ENCODE measurements around the gene CEP170. TPM values are rescaled to one million over a fixed set of nuclear protein-coding genes. Genes with fewer than 3 reads are reported as not detected.
"Not testable (repeated sequence)": the region's sequence is repeated elsewhere in the genome, so short reads cannot be mapped to it uniquely, and the experiment has no call there.

CEP170 gene
- polyA plus RNA-seq, 2 of the 4 experiments (the other 2 are of a cell fraction): 31.0 to 69.6 TPM

GRCh38 chr1:243213045-243213787 is 41.9 kb downstream of the CEP170 start:
- Histone ChIP-seq H3K4me2 (peak overlapping the region; percentile 50), H3K4me3 (no peak overlapping the region), H3K4me1 (peaks cover 14% of the 10 kb centered on the region), H3K9me3 (no peaks in the 10 kb centered on the region), H3K27ac (peak overlapping the region; percentile 62 to 82)
- FAIRE-seq (no peak), ATAC-seq (peak; percentile 22 to 87; a peak in 3 of 6 replicates), DNase-seq (ENCODE audit: low read depth in 1 of 2, low spot score in 1 of 2) (peak in 1 of 2 experiments; percentile 10)
- 78% methylated on average over 4 of the region's 4 CpGs for WGBS (ENCODE audit: missing lambda C conversion rate)
- POLR2A ChIA-PET: interaction anchor here (0.7 to 2.0 kb wide), 2 partner anchors 42 to 43 kb away, joined by 4 to 5 read pairs; partner anchors contain the start of genes CEP170 and SDCCAG8
- TF ChIP-seq EP300 (IDR thresholded peaks at IDR 0.05) (no peak), CHD2 (IDR thresholded peaks at IDR 0.05; ENCODE audit: low read length, partially characterized antibody) (no peak), NR3C1 (IDR thresholded peaks at IDR 0.05) (no peak), CEBPB (IDR thresholded peaks at IDR 0.05) (peak; percentile 76 to 84)
- CTCF ChIA-PET: interaction anchor here (0.6 to 1.0 kb wide), 2 partner anchors 37 to 942 kb away, joined by 3 read pairs; no protein-coding TSS in a partner anchor

- H3K4me2 ChIP-seq; H3K4me3 ChIP-seq; H3K9me3 ChIP-seq; FAIRE-seq; CTCF ChIA-PET; DNase-seq (ENCODE audit: low read depth in 1 of 2, low spot score in 1 of 2); ATAC-seq: not testable (repeated sequence)
- Histone ChIP-seq H3K27ac (peak overlapping the region in 1 of 2 experiments; percentile 63; a peak in 1 of 6 replicates), H3K4me1 (peaks cover 14% of the 10 kb centered on the region)
- POLR2A ChIA-PET: interaction anchor here (2.0 kb wide), 1 partner anchor 44 kb away, joined by 5 read pairs; the partner anchor contains the start of genes CEP170 and SDCCAG8
- 86% methylated on average over 3 of the region's 3 CpGs for WGBS (ENCODE audit: missing lambda C conversion rate)
These were observed 43.1 kb downstream of the CEP170 start for GRCh38 chr1:243211984-243212383.

DNA sequence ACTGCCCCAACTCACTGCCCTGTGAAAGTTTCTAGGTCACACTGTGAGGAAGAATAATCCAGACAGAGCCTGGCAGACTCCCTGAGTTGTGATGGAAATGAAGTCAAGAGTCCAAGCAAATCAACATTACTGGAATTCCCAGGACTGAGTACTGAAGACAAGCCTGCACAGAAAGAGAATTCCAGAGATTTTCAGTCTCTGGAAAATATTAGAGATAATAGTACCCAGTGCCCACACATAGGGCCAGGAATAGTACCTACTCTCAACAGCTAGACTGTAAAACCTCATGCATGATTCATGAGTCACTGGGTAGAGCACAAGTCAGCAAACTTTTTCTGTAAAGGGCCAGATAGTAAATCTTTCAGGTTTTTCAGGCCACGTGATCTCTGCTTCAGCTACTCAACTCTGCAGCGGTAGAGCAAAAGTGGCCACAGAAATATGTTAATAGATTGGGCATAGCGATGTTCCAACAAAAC is 50.0 kb downstream of the CEP170 start:
- ATAC-seq (peak; percentile 66 to 95), DNase-seq (ENCODE audit: low read depth in 1 of 2, low spot score in 1 of 2) (peak in 1 of 2 experiments; percentile 2)
- Histone ChIP-seq H3K4me2 (peak overlapping the region; percentile 46), H3K4me1 (peaks cover 11% of the 10 kb centered on the region; the same call in 1 of the 3 replicates), H3K27ac (peak overlapping the region in 1 of 2 experiments; percentile 30; a peak in 1 of 6 replicates)
- H3K9me3 ChIP-seq, H3K4me3 ChIP-seq, FAIRE-seq, POLR2A ChIA-PET, CTCF ChIA-PET: not testable (repeated sequence)
- WGBS (ENCODE audit: missing lambda C conversion rate): 84% methylated on average over 3 of the region's 3 CpGs

GRCh38 chr1:243204336-243204735 is 50.7 kb downstream of the CEP170 start:
- ATAC-seq; DNase-seq (ENCODE audit: low read depth in 1 of 2, low spot score in 1 of 2); CTCF ChIA-PET; H3K27ac ChIP-seq; FAIRE-seq; POLR2A ChIA-PET; H3K4me2 ChIP-seq; H3K9me3 ChIP-seq; H3K4me3 ChIP-seq: not testable (repeated sequence)
- peaks cover 11% of the 10 kb centered on the region; the same call in 1 of the 3 replicates for H3K4me1 ChIP-seq
- 88% methylated on average over 1 of the region's 1 CpG for WGBS (ENCODE audit: missing lambda C conversion rate)

DNA sequence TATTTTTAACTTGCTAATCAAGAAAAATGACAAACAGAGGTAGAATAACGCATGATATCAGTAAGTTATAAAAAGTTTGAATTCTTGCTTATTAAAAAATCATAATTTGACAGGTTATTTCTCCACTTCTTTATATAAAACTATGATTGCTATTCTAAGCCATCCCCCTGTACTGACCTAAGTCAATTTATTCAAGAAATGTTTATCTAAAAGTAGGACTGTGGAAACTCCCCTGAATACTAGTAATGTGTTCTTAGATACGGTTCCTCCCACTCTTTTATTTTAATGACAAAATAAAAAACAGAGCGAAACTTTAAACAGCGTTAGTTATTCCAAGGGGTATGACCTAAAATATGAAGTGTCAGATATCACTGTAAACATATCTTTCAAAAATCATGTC is 51.9 kb downstream of the CEP170 start:
- WGBS (ENCODE audit: missing lambda C conversion rate): 98% methylated on average over 4 of the region's 4 CpGs
- DNase-seq (ENCODE audit: low read depth in 1 of 2, low spot score in 1 of 2); POLR2A ChIA-PET; CTCF ChIA-PET; H3K9me3 ChIP-seq; H3K4me3 ChIP-seq; ATAC-seq; H3K27ac ChIP-seq; H3K4me2 ChIP-seq: not testable (repeated sequence)
- H3K4me1 ChIP-seq: peaks cover 11% of the 10 kb centered on the region; the same call in 1 of the 3 replicates
- FAIRE-seq: peak; percentile 7

- FAIRE-seq; CTCF ChIA-PET; H3K4me3 ChIP-seq; DNase-seq (ENCODE audit: low read depth in 1 of 2, low spot score in 1 of 2); POLR2A ChIA-PET; H3K4me2 ChIP-seq; ATAC-seq; H3K9me3 ChIP-seq; H3K27ac ChIP-seq: not testable (repeated sequence)
- WGBS (ENCODE audit: missing lambda C conversion rate): 86% methylated on average over 2 of the region's 2 CpGs
- peaks cover 11% of the 10 kb centered on the region; the same call in 1 of the 3 replicates for H3K4me1 ChIP-seq
These were observed 53.8 kb downstream of the CEP170 start for GRCh38 chr1:243201316-243201715.

DNA sequence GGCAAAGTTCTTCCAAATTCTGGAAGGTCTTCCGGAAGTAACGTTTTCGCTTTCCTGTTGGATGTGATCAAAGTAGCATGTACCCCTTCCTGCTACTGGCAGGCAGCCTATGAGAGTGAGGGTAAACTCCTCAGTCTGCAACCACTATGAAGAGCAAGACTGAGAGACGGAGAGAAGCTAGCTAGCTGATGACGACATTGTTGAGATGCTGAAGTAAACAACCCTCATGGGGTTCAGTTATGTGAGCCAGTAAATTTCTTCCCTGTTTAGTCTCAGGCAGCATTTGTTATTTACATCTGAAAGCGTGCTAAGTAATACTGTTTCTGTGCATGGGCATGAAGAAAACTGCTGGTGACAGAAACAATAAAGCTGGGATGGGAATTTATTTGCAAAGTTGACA is 57.6 kb downstream of the CEP170 start:
- CTCF ChIA-PET; H3K4me1 ChIP-seq; ATAC-seq; H3K9me3 ChIP-seq; FAIRE-seq; DNase-seq (ENCODE audit: low read depth in 1 of 2, low spot score in 1 of 2); H3K4me2 ChIP-seq; H3K27ac ChIP-seq; POLR2A ChIA-PET; H3K4me3 ChIP-seq: not testable (repeated sequence)
- WGBS (ENCODE audit: missing lambda C conversion rate): 96% methylated on average over 4 of the region's 6 CpGs

DNA sequence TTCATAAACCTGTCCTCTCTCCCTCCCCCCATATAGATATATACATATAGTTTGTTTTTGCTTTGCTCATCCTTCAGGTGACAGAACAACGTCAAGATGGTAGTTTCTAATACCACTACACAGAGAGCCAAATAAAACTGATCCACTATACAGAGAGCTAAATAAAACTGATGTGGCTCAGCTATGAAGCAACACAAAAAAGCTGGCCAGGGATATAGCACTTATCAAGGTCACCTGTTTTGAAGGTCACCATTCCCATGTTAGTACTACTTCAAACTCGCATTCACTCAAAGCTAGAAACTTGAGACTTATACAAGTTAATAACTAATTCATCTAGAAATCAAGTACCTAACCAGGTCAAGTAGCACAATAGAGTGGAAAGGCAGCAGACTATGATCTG is 61.8 kb downstream of the CEP170 start:
- H3K4me1 ChIP-seq; FAIRE-seq; H3K4me3 ChIP-seq; POLR2A ChIA-PET; CTCF ChIA-PET; DNase-seq (ENCODE audit: low read depth in 1 of 2, low spot score in 1 of 2); ATAC-seq; H3K9me3 ChIP-seq; H3K4me2 ChIP-seq; H3K27ac ChIP-seq: not testable (repeated sequence)
- WGBS (ENCODE audit: missing lambda C conversion rate): 95% methylated on average over 2 of the region's 2 CpGs

DNA sequence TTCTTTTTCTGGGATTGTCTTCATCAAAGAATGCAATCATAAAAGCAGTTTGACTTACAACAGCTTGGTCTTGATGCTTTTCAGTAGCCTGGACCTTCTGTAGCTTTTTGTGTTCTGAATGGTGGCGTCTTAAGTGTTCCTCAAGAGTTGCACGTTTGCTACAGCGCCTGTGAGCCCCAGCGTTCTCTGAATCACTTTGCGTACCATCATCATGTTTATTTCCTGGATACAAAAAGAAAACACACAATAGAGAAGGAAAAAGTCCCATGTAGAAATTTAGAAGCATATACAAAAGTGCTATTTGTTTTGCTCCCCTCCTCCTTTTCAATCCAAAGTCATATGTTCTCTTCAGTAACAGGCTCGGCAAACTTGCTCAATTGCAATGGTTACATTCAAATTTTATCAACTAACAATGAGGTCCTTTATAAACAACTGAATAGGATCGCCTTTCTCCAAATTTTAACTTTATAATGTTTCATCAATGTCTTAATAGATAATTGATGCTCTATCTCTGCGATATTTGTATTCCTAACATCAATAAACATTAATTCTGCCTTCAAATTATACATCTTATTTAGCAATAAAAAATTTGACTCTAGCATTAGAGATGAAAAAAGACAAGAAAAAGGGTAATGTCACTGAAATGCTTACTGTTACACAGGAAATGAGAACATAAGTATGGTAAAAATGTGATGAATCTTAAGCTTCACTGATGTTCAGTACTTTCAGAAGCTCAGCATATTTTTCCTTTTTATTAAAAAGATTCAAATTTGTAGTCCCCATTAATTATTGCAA is 68.7 kb downstream of the CEP170 start:
- H3K4me2 ChIP-seq; ATAC-seq; DNase-seq (ENCODE audit: low read depth in 1 of 2, low spot score in 1 of 2); FAIRE-seq; H3K4me3 ChIP-seq; CTCF ChIA-PET; H3K27ac ChIP-seq; H3K9me3 ChIP-seq; H3K4me1 ChIP-seq; POLR2A ChIA-PET: not testable (repeated sequence)
- 90% methylated on average over 8 of the region's 8 CpGs for WGBS (ENCODE audit: missing lambda C conversion rate)

GRCh38 chr1:243184787-243185186 is 70.3 kb downstream of the CEP170 start:
- CTCF ChIA-PET; H3K4me2 ChIP-seq; H3K9me3 ChIP-seq; POLR2A ChIA-PET; DNase-seq (ENCODE audit: low read depth in 1 of 2, low spot score in 1 of 2); H3K4me3 ChIP-seq; FAIRE-seq; ATAC-seq; H3K27ac ChIP-seq; H3K4me1 ChIP-seq: not testable (repeated sequence)
- 87% methylated on average over 7 of the region's 7 CpGs for WGBS (ENCODE audit: missing lambda C conversion rate)
